ENCODE measurements around the gene ZNF180.
"Not testable (repeated sequence)": the region's sequence is repeated elsewhere in the genome, so short reads cannot be mapped to it uniquely, and the experiment has no call there.

Gene ZNF180

DNA sequence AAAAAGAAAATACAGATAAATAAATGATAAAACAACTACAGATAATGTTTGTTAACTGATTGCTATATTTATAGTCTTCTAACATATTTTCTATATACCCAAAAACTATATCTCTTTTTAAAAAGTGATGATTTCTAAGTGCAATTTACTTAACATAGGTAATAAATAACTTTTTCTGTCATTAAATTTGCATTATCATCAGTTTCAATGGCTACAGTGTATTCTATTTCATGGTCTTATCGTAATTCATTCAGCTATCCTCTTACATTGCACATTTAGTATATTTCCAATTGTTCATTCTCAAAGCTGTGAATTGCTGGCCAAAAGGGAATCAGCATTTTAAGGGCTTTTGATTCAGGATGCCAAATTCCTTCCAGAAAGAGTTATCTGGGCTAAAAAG lies 3.6 kb downstream of the ZNF180 start:
- no peak for DNase-seq (ENCODE audit: low read depth)

DNA sequence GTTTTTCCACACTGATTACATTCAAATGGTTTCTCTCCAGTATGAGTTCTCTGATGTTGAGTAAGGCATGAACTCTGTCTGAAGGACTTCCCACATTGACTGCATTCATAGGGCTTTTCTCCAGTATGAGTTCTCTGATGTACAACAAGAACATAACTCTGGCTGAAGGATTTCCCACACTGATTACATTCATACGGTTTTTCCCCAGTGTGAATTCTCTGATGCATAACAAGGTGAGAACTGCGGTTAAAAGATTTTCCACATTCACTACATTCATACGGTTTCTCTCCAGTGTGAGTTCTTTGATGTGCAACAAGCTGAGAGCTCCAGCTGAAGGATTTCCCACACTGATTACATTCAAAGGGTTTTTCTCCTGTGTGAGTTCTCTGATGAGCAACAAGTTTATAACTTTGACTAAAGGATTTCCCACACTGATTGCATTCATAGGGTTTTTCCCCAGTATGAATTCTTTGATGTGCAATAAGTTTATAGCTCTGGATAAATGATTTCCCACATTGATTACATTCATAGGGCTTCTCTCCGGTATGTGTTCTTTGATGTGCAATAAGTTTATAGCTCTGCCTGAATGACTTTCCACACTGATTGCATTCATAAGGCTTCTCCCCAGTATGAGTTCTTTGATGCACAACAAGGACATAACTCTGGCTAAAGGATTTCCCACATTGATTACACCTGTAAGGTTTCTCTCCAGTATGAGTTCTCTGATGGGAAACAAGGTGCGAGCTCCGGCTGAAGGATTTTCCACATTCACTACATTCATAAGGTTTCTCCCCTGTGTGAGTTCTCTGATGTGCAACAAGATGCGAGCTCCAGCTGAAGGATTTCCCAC lies 23.5 kb downstream of the ZNF180 start:
- DNase-seq (ENCODE audit: low read depth) = peak; percentile 8

DNA sequence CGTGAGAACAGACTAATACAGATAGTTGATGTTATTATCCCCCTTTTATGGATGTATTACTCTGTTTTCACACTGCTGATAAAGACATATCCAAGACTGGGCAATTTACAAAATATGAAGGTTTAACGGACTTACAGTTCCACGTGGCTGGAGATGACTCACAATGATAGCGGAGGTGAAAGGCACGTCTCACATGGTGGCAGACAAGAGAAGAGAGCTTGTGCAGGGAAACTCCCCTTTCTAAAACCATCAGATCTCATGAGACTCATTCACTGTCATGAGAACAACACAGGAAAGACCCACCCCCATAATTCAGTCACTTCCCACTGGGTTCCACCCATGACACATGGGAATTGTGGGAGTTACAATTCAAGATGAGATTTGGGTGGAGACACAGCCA lies 31.6 kb downstream of the ZNF180 start:
- DNase-seq (ENCODE audit: low read depth) = not testable (repeated sequence)

DNA sequence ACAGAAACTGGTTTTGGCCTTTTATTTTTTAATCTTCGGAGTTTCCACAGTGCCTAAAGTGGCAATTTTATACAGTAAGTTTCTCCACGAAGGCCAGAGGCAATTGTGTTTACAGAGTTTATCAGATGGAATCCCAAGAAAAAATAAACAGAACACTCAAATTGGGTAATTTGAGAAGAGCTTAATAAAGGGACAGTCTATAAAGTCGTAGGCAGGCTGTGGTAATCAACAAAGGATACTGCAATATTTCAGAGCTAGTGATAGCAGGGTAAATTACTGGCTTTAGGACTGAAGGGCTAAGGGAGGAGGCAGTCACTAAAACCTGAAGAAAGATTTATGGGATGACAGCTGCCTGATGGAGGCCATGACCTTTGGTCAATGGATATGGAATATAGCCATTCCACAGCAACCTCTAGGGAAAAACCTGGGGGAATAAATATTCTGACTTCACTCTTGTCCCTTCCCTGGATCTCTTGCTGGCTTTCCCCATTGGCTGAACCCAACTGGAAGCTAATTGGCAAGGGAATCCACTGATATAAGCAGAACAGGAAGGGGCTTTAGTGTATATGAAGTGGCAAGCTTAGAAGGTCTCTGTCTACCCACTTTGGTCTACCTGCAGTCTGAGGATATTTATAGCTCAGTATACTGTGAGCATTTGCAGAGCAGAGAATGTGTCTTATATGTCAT lies 37.6 kb downstream of the ZNF180 start:
- DNase-seq (ENCODE audit: low read depth) = not testable (repeated sequence)

DNA sequence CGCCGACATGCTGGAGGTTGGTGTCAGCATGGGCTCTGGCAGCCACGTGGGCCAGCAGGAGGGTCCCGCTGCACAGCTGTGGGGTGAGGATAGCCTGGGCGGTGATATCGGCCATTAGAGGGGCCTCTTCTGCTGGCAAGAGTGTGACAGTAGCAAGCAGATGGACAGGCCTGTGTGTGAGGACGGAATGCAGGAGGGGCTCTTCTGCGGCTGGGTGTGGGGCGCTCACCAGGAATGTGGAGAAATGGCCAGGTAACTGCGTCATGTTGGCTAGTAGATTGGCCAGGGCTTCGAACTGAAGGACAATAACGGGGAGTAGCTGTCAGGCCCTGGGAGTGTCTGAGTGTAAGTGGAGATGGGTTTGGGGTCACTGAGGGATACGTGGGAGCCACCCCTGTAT lies 44.3 kb downstream of the ZNF180 start:
- not testable (repeated sequence) for DNase-seq (ENCODE audit: low read depth)

DNA sequence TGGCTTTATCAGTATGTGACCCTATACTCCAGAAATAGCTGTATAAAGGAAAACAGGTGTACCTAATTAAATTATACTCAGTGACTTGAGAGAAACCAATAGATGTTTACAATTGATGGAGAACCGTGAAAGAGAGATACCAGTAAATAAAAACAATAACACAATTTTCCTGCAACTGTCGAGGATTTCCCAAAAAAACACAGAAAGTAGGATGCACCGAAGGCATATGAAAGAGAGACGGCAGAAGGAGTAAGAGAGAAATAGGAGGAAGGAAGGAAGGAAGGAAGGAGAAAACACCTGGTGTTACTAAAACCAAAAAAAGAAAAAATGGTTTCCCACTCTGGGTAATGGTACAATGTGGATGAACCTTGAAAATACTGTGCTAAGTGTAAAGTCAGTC lies 45.2 kb downstream of the ZNF180 start:
- DNase-seq (ENCODE audit: low read depth) = no peak

DNA sequence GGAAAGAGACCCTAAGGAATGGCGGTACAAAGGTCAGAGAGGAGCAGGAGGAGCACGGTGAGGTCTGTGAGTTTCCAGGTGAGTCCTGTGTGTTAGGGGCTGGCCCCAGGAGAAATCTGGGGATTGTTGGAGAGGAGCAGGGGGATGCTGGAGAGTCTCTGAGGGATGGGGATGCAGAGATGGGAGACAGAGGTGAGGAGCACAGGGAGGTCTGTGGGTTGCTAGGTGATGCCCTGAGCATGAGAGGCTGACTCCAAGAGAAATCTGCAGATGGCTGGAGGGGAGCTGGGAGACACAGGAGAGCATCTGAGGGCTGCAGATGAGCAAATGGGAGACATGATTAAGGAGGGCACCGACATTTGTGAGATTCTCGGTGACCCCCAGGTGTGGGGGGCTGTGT lies 48.0 kb downstream of the ZNF180 start:
- DNase-seq (ENCODE audit: low read depth) = no peak

DNA sequence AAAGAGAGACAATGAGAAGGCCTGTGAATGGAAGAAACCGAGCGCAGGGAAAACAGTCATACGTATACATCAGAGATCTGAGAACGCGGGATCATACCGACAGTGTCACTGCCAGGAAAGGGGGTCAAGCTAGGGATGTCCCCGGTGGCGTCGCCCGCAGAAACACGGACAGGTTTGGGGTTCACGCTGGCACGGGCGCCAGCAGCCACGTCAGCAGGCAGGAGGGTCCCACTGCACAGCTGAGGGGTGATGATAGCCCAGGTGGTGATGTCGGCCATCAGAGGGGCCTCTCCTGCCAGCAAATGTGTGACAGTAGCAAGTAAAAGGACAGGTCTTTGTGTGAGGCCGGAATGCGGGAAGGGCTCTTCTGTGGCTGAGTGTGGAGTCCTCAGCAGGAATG lies 48.6 kb downstream of the ZNF180 start:
- DNase-seq (ENCODE audit: low read depth) = no peak

DNA sequence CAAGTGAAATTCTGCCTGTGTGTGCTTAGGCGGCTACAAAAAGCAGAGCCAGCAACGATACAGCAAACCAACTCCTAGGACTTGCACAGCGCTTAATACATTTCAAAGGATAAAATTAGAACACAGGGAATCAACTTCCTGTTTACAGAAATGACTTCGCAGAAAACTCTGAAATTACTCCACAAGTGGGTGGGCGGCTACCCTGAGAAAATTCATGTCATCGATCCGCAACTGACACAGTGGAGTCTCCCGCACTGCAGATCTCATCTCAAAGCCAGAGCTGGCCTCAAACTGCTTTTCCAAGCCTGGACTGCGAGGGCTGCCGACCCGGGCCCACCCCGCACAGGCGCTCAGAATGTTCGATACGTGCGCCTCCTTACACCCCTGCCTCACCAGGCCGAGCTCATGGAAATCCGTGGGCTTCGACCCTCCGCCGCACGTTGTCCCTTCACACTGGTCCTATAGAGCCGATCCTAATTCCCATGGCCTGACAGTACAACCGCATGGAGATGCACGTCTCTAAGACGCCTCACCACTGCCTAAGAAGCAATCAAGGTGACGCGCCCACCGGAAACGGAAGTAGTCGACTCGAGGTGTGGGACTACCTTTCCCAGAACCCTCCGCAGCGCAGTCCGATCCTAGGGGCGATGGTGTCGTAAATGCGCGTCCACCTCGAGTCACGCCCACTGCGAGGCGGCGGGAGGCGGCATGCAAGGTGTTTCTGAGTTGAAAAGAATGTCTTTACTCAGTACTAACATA lies 52.2 kb downstream of the ZNF180 start, which contains the start of gene ZNF229:
ZNF229 (minus strand) TSS at position 557 of the 759 bp plus-strand sequence. CDS start 5,625 bp downstream, outside the sequence.
- peak; percentile 98 for DNase-seq (ENCODE audit: low read depth)

DNA sequence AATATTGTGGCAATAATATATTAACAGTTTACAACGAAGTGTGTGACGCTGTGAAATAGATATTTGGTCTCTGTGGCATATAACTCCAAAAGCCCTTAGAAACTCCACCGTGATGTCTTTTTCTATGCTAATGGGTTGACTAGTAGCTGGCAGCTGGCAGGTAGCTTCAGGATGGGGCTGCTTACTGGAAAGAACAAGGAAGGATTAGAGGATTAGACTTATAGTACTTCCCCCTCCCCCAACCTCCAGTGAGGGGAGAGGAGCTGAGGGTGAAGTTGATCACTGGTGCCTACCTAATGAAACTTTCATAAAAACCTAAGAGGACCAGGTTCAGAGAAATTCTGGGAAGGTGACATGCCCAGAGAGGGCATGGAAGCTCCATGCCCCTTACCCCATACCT lies 61.9 kb downstream of the ZNF180 start:
- no peak for DNase-seq (ENCODE audit: low read depth)

DNA sequence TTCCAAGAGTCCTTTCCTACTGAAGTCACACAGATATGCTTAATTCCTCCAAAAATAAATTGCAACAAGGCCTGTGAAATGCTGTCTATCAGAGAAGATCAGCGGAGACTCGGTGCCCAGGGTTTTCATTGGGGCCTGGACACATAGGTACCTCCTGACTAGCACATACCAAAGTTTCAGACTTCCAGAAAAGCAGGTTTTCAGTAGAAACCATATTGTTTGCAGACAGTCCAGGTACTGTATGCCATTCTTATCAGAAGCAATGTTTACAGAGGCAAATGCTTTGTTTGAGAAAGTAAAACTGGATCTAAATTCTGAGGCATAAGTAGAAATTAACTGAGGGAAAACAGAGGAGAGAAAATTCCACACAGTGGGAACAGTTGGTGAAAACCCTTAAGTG lies 64.9 kb downstream of the ZNF180 start:
- no peak for DNase-seq (ENCODE audit: low read depth)

DNA sequence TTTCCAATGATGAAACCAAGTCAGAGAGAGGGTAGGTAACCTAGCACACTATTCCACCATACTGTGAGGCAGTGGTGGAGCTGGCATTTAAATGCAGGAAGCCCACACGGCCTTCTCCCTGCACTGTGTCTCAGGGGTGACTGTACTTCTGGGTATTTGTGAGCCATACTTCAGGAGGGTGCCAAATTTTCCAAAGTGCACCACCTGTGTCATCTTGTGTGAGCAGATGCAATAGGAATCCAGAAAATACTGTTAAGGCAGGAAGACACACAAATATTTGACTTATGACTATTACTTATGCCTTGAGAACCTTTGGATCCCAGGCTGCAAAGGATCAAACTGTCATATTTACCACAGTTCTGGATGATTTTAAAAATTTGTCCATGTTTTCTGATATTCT lies 69.4 kb downstream of the ZNF180 start:
- peak; percentile 3 for DNase-seq (ENCODE audit: low read depth)
